HUDEP-2 (cell line): ENCODE data around the gene PPP1R13L.
A peak's percentile ranks its signal among the peaks of the same experiment; 100 is the strongest.
"Not testable (repeated sequence)": the region's sequence is repeated elsewhere in the genome, so short reads cannot be mapped to it uniquely, and the experiment has no call there.

Source experiments
- DNase-seq, 76 experiments: peaks; one replicate each; lab custom pipeline; 2025; ENCODE audit not compliant: unreplicated experiment in 76 of 76; lab: John Stamatoyannopoulos, UW

The PPP1R13L gene

GRCh38 chr19:45349126-45349415, 55.8 kb downstream of the PPP1R13L start:
- no peak for DNase-seq

GRCh38 chr19:45348367-45349125, 56.3 kb downstream of the PPP1R13L start:
- no peak for DNase-seq

GRCh38 chr19:45347570-45348366, 57.1 kb downstream of the PPP1R13L start:
- DNase-seq = no peak

GRCh38 chr19:45346449-45346848, 58.4 kb downstream of the PPP1R13L start:
- DNase-seq = no peak

- no peak for DNase-seq
Measured at GRCh38 chr19:45345506-45345860, 59.4 kb downstream of the PPP1R13L start.

GRCh38 chr19:45344621-45345505, 60.0 kb downstream of the PPP1R13L start:
- no peak for DNase-seq

GRCh38 chr19:45342911-45343310, 62.0 kb downstream of the PPP1R13L start:
- DNase-seq = no peak

- DNase-seq = peak in 1 of 76 experiments; percentile 13
Measured at GRCh38 chr19:45340899-45341453, 63.9 kb downstream of the PPP1R13L start.

- no peak for DNase-seq
Measured at GRCh38 chr19:45340232-45340898, 64.5 kb downstream of the PPP1R13L start, which contains the start of gene KLC3. Gene KLC3, plus strand, starts transcription at chr19:45340750. Its CDS starts 4,792 bp downstream, at chr19:45345542.

GRCh38 chr19:45339629-45340028, 65.2 kb downstream of the PPP1R13L start:
- DNase-seq = no peak

GRCh38 chr19:45336696-45337251, 68.1 kb downstream of the PPP1R13L start:
- no peak for DNase-seq

GRCh38 chr19:45334881-45335280, 70.0 kb downstream of the PPP1R13L start:
- not testable (repeated sequence) for DNase-seq

GRCh38 chr19:45333609-45334303, 71.1 kb downstream of the PPP1R13L start:
- no peak for DNase-seq

GRCh38 chr19:45331411-45331810, 73.5 kb downstream of the PPP1R13L start:
- no peak for DNase-seq
